CD4-positive, alpha-beta T cell (primary cell): ENCODE results near the gene CCDC15. TPM values are rescaled to one million over a fixed set of nuclear protein-coding genes. Genes with fewer than 3 reads are reported as not detected.
A peak's percentile ranks its signal among the peaks of the same experiment; 100 is the strongest.

Experiments used
- ATAC-seq: fragments of 200-7000 bp; cut with Tn5 transposase; one replicate; pipeline ENCODE4 v1.10.0; 2022; ENCODE audit warnings: mild to moderate bottlenecking; ENCODE audit not compliant: poor library complexity
- CTCF ChIA-PET: fragments of 350-600 bp; sonication (Branson Sonifier 250); formaldehyde crosslinking; loops from one replicate; lab custom pipeline; 2021; ENCODE audit warnings: antibody characterized with exemption, inconsistent platforms; lab: Charles Lee
- POLR2A ChIA-PET: fragments of 350-600 bp; sonication (Branson Sonifier 250); formaldehyde crosslinking; loops from one replicate; lab custom pipeline; 2021; ENCODE audit warnings: antibody characterized with exemption, inconsistent platforms; lab: Charles Lee
- DNase-seq, 14 experiments: peaks; one replicate each; pipeline ENCODE4 v3.0.0-alpha.2; 2013 to 2020; ENCODE audit warnings: mixed read lengths in 2 of 14
- H3K27ac ChIP-seq, 2 donors: one replicate each; pipeline versions ENCODE4 v1.5.1 to v1.7.0; 2013; ENCODE audit warnings: low read length in 2 of 2, low read depth in 1 of 2, mild to moderate bottlenecking in 1 of 2
- H3K27me3 ChIP-seq, 2 experiments: 1 replicate in 1 of 2; 2 replicates in 1 of 2; pipeline versions ENCODE4 v1.6.1 to v1.7.0; 2013; ENCODE audit warnings: low read length in 2 of 2, control low read depth in 1 of 2, mild to moderate bottlenecking in 1 of 2, moderate library complexity in 1 of 2; ENCODE audit not compliant: insufficient read depth in 2 of 2, control insufficient read depth in 1 of 2
- H3K36me3 ChIP-seq: one replicate; pipeline ENCODE4 v1.6.1; 2013; ENCODE audit warnings: low read length, control low read depth; ENCODE audit not compliant: insufficient read depth
- H3K4me1 ChIP-seq: one replicate; pipeline ENCODE4 v1.6.1; 2013; ENCODE audit warnings: low read length, control low read depth; ENCODE audit not compliant: insufficient read depth
- H3K4me3 ChIP-seq: one replicate; pipeline ENCODE4 v1.5.1; 2013; ENCODE audit warnings: mild to moderate bottlenecking, low read length, moderate library complexity
- H3K9me3 ChIP-seq, 2 experiments: 1 replicate in 1 of 2; 2 replicates in 1 of 2; pipeline versions ENCODE4 v1.6.1 to v1.7.0; 2013; ENCODE audit warnings: low read length in 2 of 2, mild to moderate bottlenecking in 2 of 2, control low read depth in 1 of 2, moderate library complexity in 1 of 2; ENCODE audit not compliant: control insufficient read depth in 1 of 2, insufficient read depth in 1 of 2
- H3K27ac Mint-ChIP-seq: one replicate; pipeline ENCODE4 v1.8.0; 2020; ENCODE audit warnings: mixed read lengths
- H3K27me3 Mint-ChIP-seq: one replicate; pipeline ENCODE4 v1.8.0; 2021; ENCODE audit warnings: mixed read lengths
- H3K36me3 Mint-ChIP-seq: one replicate; pipeline ENCODE4 v1.8.0; 2021; ENCODE audit warnings: low read depth, mixed read lengths
- H3K4me1 Mint-ChIP-seq: one replicate; pipeline ENCODE4 v1.8.0; 2021; ENCODE audit warnings: low read depth, mixed read lengths
- H3K4me3 Mint-ChIP-seq: one replicate; pipeline ENCODE4 v1.8.0; 2020; ENCODE audit warnings: mild to moderate bottlenecking, mixed read lengths
- H3K9me3 Mint-ChIP-seq: one replicate; pipeline ENCODE4 v1.8.0; 2020; ENCODE audit warnings: mixed read lengths
- intact Hi-C, 2 experiments: fragments of 100-400 bp; cut with DNase I in 1 of 2; cut with micrococcal nuclease in 1 of 2; formaldehyde crosslinking; loops; one replicate each; pipeline versions ENCODE4 v1.15.1 to v1.9.0; 2023 to 2025; cut with DNase I, micrococcal nuclease
- total RNA-seq, 174 experiments: library from RNA in 2 of 174; stranded (reverse) in 2 of 174; gene quantifications; one replicate each; pipeline ENCODE4 v1.2.3 and lab custom pipeline; 2021 to 2026
- TF ChIP-seq, protein P1 (sequence below): fragments of 200-600 bp; IDR thresholded peaks from one replicate; pipeline ENCODE4 v1.8.0; 2022; ENCODE audit warnings: antibody characterized with exemption, mild to moderate bottlenecking

The CCDC15 gene
- total RNA-seq, 2 experiments from 2014 or later, result 0.89 to 1.1 TPM

DNA sequence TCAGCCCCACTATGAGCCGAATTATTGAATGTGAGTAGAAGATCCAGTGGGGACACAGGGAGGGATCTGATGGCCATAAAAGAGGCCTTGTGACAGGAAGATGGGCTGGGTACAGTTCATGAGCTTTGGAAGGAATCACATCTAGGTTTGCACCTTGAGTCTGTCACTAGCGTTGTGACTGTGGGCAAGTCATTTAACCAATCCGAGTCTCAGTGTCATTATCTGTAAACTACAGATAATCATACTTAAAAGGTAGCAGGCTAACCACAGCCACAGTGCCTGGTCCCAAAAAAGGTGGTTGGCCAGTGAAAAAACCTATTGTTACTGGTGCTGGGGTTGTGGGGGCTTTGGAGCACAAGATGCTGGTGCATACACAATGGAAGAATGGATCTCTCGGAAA is 31.2 kb upstream of the CCDC15 start:
- Mint-ChIP-seq H3K27ac (peak overlapping the region; percentile 3), H3K4me3 (peak overlapping the region; percentile 40), H3K9me3 (no peaks in the 10 kb centered on the region), H3K27me3 (no peaks in the 10 kb centered on the region), H3K4me1 (peaks cover 42% of the 10 kb centered on the region), H3K36me3 (no peaks in the 10 kb centered on the region)
- H3K4me1 ChIP-seq, result peaks cover 27% of the 10 kb centered on the region
- ATAC-seq (no peak), DNase-seq (no peak)
- no peaks in the 10 kb centered on the region for H3K27me3 ChIP-seq
- no peak overlapping the region for H3K27ac ChIP-seq
- TF ChIP-seq, protein P1, sequence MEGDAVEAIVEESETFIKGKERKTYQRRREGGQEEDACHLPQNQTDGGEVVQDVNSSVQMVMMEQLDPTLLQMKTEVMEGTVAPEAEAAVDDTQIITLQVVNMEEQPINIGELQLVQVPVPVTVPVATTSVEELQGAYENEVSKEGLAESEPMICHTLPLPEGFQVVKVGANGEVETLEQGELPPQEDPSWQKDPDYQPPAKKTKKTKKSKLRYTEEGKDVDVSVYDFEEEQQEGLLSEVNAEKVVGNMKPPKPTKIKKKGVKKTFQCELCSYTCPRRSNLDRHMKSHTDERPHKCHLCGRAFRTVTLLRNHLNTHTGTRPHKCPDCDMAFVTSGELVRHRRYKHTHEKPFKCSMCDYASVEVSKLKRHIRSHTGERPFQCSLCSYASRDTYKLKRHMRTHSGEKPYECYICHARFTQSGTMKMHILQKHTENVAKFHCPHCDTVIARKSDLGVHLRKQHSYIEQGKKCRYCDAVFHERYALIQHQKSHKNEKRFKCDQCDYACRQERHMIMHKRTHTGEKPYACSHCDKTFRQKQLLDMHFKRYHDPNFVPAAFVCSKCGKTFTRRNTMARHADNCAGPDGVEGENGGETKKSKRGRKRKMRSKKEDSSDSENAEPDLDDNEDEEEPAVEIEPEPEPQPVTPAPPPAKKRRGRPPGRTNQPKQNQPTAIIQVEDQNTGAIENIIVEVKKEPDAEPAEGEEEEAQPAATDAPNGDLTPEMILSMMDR, result no peak
- H3K36me3 ChIP-seq, result no peaks in the 10 kb centered on the region
- H3K9me3 ChIP-seq, result no peaks in the 10 kb centered on the region
- ChIA-PET CTCF (no interaction called here), POLR2A (interaction anchor here (1.0 to 3.9 kb wide), 3 partner anchors 31 to 123 kb away, joined by 3 to 21 read pairs (median 8); partner anchors contain the start of genes CCDC15 and MSANTD2)
- no peak overlapping the region for H3K4me3 ChIP-seq
- intact Hi-C loops, result loop anchor here in 1 of 2 experiments (5.0 kb wide), 1 partner anchor 46 kb away; no protein-coding TSS in a partner anchor

DNA sequence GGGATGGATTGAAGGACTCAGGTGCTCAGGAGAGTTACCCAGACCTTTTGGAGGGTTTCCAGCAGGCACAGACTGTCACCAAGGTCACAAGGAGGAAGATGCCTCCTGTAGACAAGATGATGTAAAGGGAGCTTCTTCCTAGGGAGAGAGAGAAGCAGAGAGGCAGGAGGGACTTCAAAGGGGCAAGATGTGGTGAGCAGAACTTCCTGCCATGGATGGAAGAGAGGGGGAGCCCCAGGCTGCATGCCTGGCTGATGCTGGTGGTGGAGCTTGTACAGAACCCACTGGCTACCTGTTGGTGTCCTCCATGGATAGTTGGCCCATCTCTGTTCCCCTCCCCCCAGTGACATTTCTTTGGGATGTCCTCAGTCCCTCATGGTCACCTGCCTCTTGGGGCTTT is 30.7 kb upstream of the CCDC15 start:
- H3K27ac Mint-ChIP-seq, result peak overlapping the region; percentile 3
- POLR2A ChIA-PET, result interaction anchor here (2.1 to 3.9 kb wide), 2 partner anchors 31 to 47 kb away, joined by 8 to 21 read pairs; partner anchors contain the start of gene CCDC15

DNA sequence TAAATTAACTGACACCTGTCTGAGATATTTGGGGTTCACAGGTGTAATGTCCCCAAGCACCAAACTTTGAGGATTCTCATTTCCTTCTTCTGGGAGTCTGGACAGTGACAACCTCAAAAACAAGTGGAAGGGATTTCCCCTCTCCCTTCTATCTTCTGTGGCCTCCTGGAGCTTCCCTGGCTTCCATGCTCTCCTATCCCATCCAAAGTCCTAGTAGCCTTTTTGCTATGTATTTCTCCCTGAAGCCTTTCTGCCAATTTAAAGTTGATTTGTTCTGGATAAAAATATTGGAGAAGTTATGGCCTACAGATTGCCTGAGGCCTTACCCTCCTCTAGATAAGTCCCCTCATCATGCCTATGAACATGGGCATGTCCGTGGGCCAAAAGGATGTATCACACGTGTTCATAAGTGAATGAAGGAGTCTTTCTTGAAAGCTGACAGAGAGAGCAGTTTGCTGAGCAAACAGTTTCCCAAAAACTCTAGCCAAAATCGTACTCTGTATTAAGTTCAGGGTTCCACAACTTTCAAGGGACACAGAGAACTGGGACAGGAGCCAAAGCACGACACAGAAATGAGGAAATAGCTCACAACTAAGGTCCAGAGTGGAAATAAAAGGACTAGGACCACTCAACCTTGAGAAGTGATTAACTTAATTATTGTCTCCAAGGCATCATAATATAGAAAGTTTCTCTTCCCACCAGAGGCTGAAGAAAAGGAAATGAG is 24.9 kb upstream of the CCDC15 start:
- no peak overlapping the region for H3K4me3 Mint-ChIP-seq
- intact Hi-C loops, result no loop called here

More for the DNA sequence above, 30.7 kb upstream of the CCDC15 start:
- Histone ChIP-seq H3K36me3 (no peaks in the 10 kb centered on the region), H3K9me3 (no peaks in the 10 kb centered on the region), H3K4me3 (no peak overlapping the region), H3K27me3 (no peaks in the 10 kb centered on the region), H3K27ac (no peak overlapping the region), H3K4me1 (peaks cover 27% of the 10 kb centered on the region)
- Mint-ChIP-seq H3K27me3 (no peaks in the 10 kb centered on the region), H3K9me3 (no peaks in the 10 kb centered on the region), H3K4me1 (peaks cover 42% of the 10 kb centered on the region), H3K36me3 (no peaks in the 10 kb centered on the region), H3K4me3 (peak overlapping the region; percentile 40)
- ATAC-seq (peak; percentile 50), DNase-seq (peak in 6 of 14 experiments; percentile 4 to 43 (median 35))
- TF ChIP-seq, protein P1, result no peak
- CTCF ChIA-PET, result interaction anchor here (2.1 kb wide), 1 partner anchor 47 kb away, joined by 5 read pairs; no protein-coding TSS in a partner anchor
- intact Hi-C loops, result loop anchor here in 1 of 2 experiments (5.0 kb wide), 1 partner anchor 46 kb away; no protein-coding TSS in a partner anchor

More for the DNA sequence above, 24.9 kb upstream of the CCDC15 start:
- Mint-ChIP-seq H3K27me3 (no peaks in the 10 kb centered on the region), H3K36me3 (no peaks in the 10 kb centered on the region), H3K9me3 (no peaks in the 10 kb centered on the region), H3K4me1 (peaks cover 16% of the 10 kb centered on the region), H3K27ac (no peak overlapping the region)
- H3K9me3 ChIP-seq, result no peaks in the 10 kb centered on the region
- ChIA-PET POLR2A (no interaction called here), CTCF (no interaction called here)
- H3K4me3 ChIP-seq, result no peak overlapping the region
- H3K36me3 ChIP-seq, result no peaks in the 10 kb centered on the region
- no peak for DNase-seq
- no peaks in the 10 kb centered on the region for H3K27me3 ChIP-seq
- no peak for ATAC-seq
- TF ChIP-seq, protein P1, result no peak
- no peak overlapping the region for H3K27ac ChIP-seq
- H3K4me1 ChIP-seq, result no peaks in the 10 kb centered on the region
